HUES48 (cell line): ENCODE measurements around the gene SAMD1.

Experiments
- H3K27ac ChIP-seq: one replicate; pipeline ENCODE4 v1.7.0; 2013; ENCODE audit warnings: low read depth, low read length, inconsistent platforms
- H3K27me3 ChIP-seq: 2 replicates; pipeline ENCODE4 v1.6.1; 2013; ENCODE audit warnings: mild to moderate bottlenecking, low read length; ENCODE audit not compliant: control insufficient read depth, insufficient read depth
- H3K36me3 ChIP-seq: 2 replicates; pipeline ENCODE4 v1.6.1; 2013; ENCODE audit warnings: low read length; ENCODE audit not compliant: control insufficient read depth, insufficient read depth
- H3K4me1 ChIP-seq: 2 replicates; pipeline ENCODE4 v1.6.1; 2013; ENCODE audit warnings: mild to moderate bottlenecking, low read length; ENCODE audit not compliant: control insufficient read depth, insufficient read depth
- H3K4me3 ChIP-seq: 2 replicates; pipeline ENCODE4 v1.5.1; 2013; ENCODE audit warnings: mild to moderate bottlenecking, low read depth, low read length
- H3K9ac ChIP-seq: 2 replicates; pipeline ENCODE4 v1.6.1; 2013; ENCODE audit warnings: mild to moderate bottlenecking, low read depth, low read length, moderate library complexity
- H3K9me3 ChIP-seq: 2 replicates; pipeline ENCODE4 v1.6.1; 2013; ENCODE audit warnings: low read length; ENCODE audit not compliant: control insufficient read depth, insufficient read depth

SAMD1 gene

GRCh38 chr19:14119644-14120496, 29.3 kb upstream of the SAMD1 start:
- Histone ChIP-seq H3K9ac (no peak overlapping the region), H3K9me3 (no peaks in the 10 kb centered on the region), H3K4me3 (no peak overlapping the region)

GRCh38 chr19:14119146-14119545, 28.6 kb upstream of the SAMD1 start:
- Histone ChIP-seq H3K4me1 (peaks cover 10% of the 10 kb centered on the region), H3K27me3 (no peaks in the 10 kb centered on the region), H3K27ac (peak overlapping the region; percentile 83), H3K9ac (no peak overlapping the region), H3K9me3 (no peaks in the 10 kb centered on the region), H3K4me3 (no peak overlapping the region), H3K36me3 (peaks cover 17% of the 10 kb centered on the region)

More at GRCh38 chr19:14119644-14120496, 29.3 kb upstream of the SAMD1 start:
- Histone ChIP-seq H3K27me3 (no peaks in the 10 kb centered on the region), H3K4me1 (peaks cover 10% of the 10 kb centered on the region), H3K36me3 (peaks cover 24% of the 10 kb centered on the region), H3K27ac (no peak overlapping the region)

GRCh38 chr19:14118165-14119051, 27.9 kb upstream of the SAMD1 start:
- Histone ChIP-seq H3K9me3 (no peaks in the 10 kb centered on the region), H3K9ac (peak overlapping the region; percentile 53; the same call in 1 of the 2 replicates), H3K4me1 (peaks cover 13% of the 10 kb centered on the region), H3K27ac (peak overlapping the region; percentile 83), H3K36me3 (peaks cover 17% of the 10 kb centered on the region), H3K27me3 (no peaks in the 10 kb centered on the region), H3K4me3 (peak overlapping the region; percentile 67)

- no peaks in the 10 kb centered on the region for H3K9me3 ChIP-seq
- H3K9ac ChIP-seq = peak within 1 kb of the TSS; percentile 53; the same call in 1 of the 2 replicates
- H3K4me3 ChIP-seq = peak within 1 kb of the TSS; percentile 71
- H3K27ac ChIP-seq = peak within 1 kb of the TSS; percentile 83
- H3K36me3 ChIP-seq = peaks cover 13% of the 10 kb centered on the region
- H3K27me3 ChIP-seq = no peaks in the 10 kb centered on the region
- peaks cover 20% of the 10 kb centered on the region for H3K4me1 ChIP-seq
These were observed 27.2 kb upstream of the SAMD1 start, which contains the start of gene PRKACA for GRCh38 chr19:14117668-14118164. PRKACA (minus strand) TSS chr19:14117762; CDS start chr19:14117547, 215 bp downstream.

- no peak overlapping the region for H3K27ac ChIP-seq
These were observed 26.5 kb upstream of the SAMD1 start for GRCh38 chr19:14116918-14117578.

GRCh38 chr19:14116525-14116917, 26.0 kb upstream of the SAMD1 start:
- Histone ChIP-seq H3K36me3 (peaks cover 10% of the 10 kb centered on the region), H3K27me3 (no peaks in the 10 kb centered on the region), H3K27ac (no peak overlapping the region), H3K4me3 (peak overlapping the region; percentile 71), H3K4me1 (peaks cover 30% of the 10 kb centered on the region), H3K9ac (no peak overlapping the region), H3K9me3 (no peaks in the 10 kb centered on the region)

More at GRCh38 chr19:14116918-14117578, 26.5 kb upstream of the SAMD1 start:
- Histone ChIP-seq H3K4me1 (peaks cover 25% of the 10 kb centered on the region), H3K9me3 (no peaks in the 10 kb centered on the region), H3K4me3 (peak overlapping the region; percentile 71), H3K36me3 (peaks cover 11% of the 10 kb centered on the region), H3K27me3 (no peaks in the 10 kb centered on the region), H3K9ac (no peak overlapping the region)

GRCh38 chr19:14115756-14116155, 25.2 kb upstream of the SAMD1 start:
- Histone ChIP-seq H3K4me1 (peaks cover 30% of the 10 kb centered on the region), H3K36me3 (peaks cover 7% of the 10 kb centered on the region), H3K27me3 (no peaks in the 10 kb centered on the region), H3K9me3 (no peaks in the 10 kb centered on the region), H3K4me3 (no peak overlapping the region), H3K27ac (no peak overlapping the region), H3K9ac (no peak overlapping the region)

- peaks cover 30% of the 10 kb centered on the region for H3K4me1 ChIP-seq
- no peak overlapping the region for H3K9ac ChIP-seq
- no peak overlapping the region for H3K27ac ChIP-seq
- H3K9me3 ChIP-seq = no peaks in the 10 kb centered on the region
- no peak overlapping the region for H3K4me3 ChIP-seq
- no peaks in the 10 kb centered on the region for H3K27me3 ChIP-seq
- peaks cover 2% of the 10 kb centered on the region; the same call in 1 of the 2 replicates for H3K36me3 ChIP-seq
These were observed 24.3 kb upstream of the SAMD1 start for GRCh38 chr19:14114854-14115253.

- Histone ChIP-seq H3K4me3 (no peak overlapping the region), H3K9ac (no peak overlapping the region), H3K27me3 (no peaks in the 10 kb centered on the region), H3K4me1 (peaks cover 30% of the 10 kb centered on the region), H3K27ac (no peak overlapping the region), H3K9me3 (no peaks in the 10 kb centered on the region), H3K36me3 (no peaks in the 10 kb centered on the region)
These were observed 23.9 kb upstream of the SAMD1 start for GRCh38 chr19:14114439-14114838.

- no peaks in the 10 kb centered on the region for H3K9me3 ChIP-seq
- no peak overlapping the region for H3K4me3 ChIP-seq
- no peak overlapping the region for H3K9ac ChIP-seq
- peak overlapping the region; percentile 7 for H3K27ac ChIP-seq
- peaks cover 30% of the 10 kb centered on the region for H3K4me1 ChIP-seq
- H3K36me3 ChIP-seq = no peaks in the 10 kb centered on the region
- no peaks in the 10 kb centered on the region for H3K27me3 ChIP-seq
These were observed 23.3 kb upstream of the SAMD1 start for GRCh38 chr19:14113762-14114414.
